A549 (cell line): ENCODE results near the gene SPPL2B.

Experiments
- CTCF ChIP-seq: fragments of >200 bp; sonication (Bioruptor Twin); formaldehyde crosslinking; IDR thresholded peaks from 3 replicates; pipeline ENCODE4 v1.5.1; 2016
- ELK1 ChIP-seq: fragments of 150-350 bp; IDR thresholded peaks from 2 replicates; pipeline ENCODE4 v1.6.1; 2014; ENCODE audit warnings: low read depth, mild to moderate bottlenecking, low read length
- ESRRA ChIP-seq: fragments of 150-350 bp; IDR thresholded peaks from 2 replicates; pipeline ENCODE4 v1.6.1; 2014; ENCODE audit warnings: mild to moderate bottlenecking, low read length, borderline replicate concordance
- MAFK ChIP-seq: fragments of 450-650 bp; IDR thresholded peaks from 2 replicates; pipeline ENCODE4 v1.6.1; 2014; ENCODE audit not compliant: partially characterized antibody
- PHF8 ChIP-seq: fragments of 200-600 bp; sonication (generic); IDR thresholded peaks from 2 replicates; pipeline ENCODE4 v1.6.1; 2016; ENCODE audit warnings: low read depth, mild to moderate bottlenecking, antibody characterized with exemption, moderate library complexity, borderline replicate concordance
- POLR2A ChIP-seq: IDR thresholded peaks from 2 replicates; pipeline ENCODE4 v1.6.1; 2012; ENCODE audit warnings: mild to moderate bottlenecking, low read length
- RFX5 ChIP-seq: fragments of 450-650 bp; IDR thresholded peaks from 2 replicates; pipeline ENCODE4 v1.7.1; 2014; ENCODE audit warnings: antibody characterized with exemption, mild to moderate bottlenecking, moderate library complexity
- USF2 ChIP-seq: fragments of 450-650 bp; IDR thresholded peaks from 2 replicates; pipeline ENCODE4 v1.6.1; 2014; ENCODE audit warnings: antibody characterized with exemption

GRCh38 chr19:2331601-2332246 lies 3.2 kb downstream of the SPPL2B start:
- TF ChIP-seq ESRRA (no peak), USF2 (no peak), POLR2A (no peak), RFX5 (no peak), CTCF (no peak), MAFK (no peak), PHF8 (no peak), ELK1 (no peak)
